Measurements from ENCODE around the gene KCNJ2.
A peak's percentile ranks its signal among the peaks of the same experiment; 100 is the strongest.

Gene KCNJ2

DNA sequence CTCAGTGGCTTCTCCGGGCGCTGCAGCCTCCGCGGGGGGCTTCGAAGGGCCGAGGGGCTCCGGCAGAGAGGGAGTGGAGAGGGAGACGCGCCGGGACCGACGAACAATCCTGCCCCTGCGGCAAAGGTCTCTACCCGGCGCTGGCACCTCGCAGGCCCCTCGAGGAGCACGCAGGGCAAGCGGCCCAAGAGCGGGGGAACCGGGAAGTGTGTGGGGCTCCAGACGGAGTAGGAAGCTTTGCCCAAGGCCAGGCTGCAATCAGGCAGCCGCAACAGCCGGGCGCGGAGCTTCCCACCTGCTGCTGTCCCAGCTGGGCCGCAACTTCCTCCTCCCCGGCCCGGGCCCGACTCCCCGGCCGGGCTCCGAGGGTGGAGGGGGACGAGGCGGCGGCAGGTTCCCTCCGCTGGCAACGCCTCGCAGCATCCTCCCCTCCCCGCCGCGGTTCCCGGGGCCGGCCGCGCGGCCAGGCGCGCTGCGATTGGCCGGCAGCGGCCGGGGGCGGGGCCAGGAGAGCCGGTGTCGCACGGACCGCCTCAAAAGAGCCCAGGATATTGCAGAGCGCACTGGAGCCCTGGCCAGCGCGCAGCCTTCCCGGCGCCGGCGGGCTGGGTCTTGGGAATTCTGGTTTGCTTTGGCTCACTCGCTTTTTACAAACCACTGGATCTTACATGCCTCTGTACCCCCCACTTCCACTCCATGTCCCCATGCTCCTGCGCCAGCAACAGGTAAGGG, at the start of gene KCNJ2:
Gene KCNJ2, plus strand, starts transcription at position 556 of the 732 bp plus-strand sequence. CDS start 5,508 bp downstream, outside the sequence.
- peak; percentile 48 for DNase-seq (ENCODE audit: extremely low spot score, insufficient read length, low read depth)
- FAIRE-seq, result peak; percentile 66

DNA sequence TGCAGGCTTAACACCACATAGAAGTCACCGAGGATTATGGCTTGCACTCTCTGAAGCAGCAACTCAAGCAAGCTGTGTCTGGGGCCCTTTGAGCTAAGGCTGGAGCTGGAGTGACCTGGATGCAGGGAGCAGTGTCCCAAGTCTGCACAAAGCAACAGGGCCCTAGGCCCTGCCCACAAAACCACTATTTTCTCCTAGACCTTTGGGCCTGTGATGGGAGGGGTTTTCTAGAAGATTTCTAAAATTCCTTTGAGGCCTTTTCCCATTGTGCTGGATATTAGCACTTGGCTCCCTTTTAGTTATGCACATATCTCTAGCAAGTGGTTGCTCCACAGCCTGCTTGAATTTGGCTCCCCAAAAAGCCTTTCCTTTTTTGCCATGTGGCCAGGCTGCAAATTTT, 49.8 kb upstream of the KCNJ2 start:
- no peak for DNase-seq (ENCODE audit: extremely low spot score, insufficient read length, low read depth)
- no peak for FAIRE-seq

DNA sequence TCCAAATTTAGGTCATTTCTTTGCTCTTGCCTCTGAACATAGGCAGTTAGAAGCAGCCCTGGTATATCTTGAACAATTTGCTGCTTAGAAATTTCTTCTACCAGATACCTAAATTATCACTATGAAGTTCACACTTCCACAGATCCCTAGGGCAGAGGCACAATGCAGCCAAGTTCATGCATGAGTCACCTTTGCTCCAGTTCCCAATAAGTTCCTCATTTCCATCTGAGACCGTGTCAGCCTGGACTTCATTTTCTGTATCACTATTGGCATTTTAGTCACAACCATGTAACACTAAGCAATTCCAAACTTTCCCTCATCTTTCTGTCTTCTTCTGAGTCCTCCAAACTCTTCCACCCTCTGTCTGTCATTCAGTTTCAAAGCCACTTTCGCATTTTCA, 49.3 kb upstream of the KCNJ2 start:
- DNase-seq (ENCODE audit: extremely low spot score, insufficient read length, low read depth) (no peak), FAIRE-seq (no peak)

GRCh38 chr17:70120425-70120824, 48.9 kb upstream of the KCNJ2 start:
- no peak for DNase-seq (ENCODE audit: extremely low spot score, insufficient read length, low read depth)
- no peak for FAIRE-seq

GRCh38 chr17:70121126-70121525, 48.2 kb upstream of the KCNJ2 start:
- FAIRE-seq (no peak), DNase-seq (ENCODE audit: extremely low spot score, insufficient read length, low read depth) (no peak)

GRCh38 chr17:70123193-70123592, 46.1 kb upstream of the KCNJ2 start:
- DNase-seq (ENCODE audit: extremely low spot score, insufficient read length, low read depth) (no peak), FAIRE-seq (no peak)

DNA sequence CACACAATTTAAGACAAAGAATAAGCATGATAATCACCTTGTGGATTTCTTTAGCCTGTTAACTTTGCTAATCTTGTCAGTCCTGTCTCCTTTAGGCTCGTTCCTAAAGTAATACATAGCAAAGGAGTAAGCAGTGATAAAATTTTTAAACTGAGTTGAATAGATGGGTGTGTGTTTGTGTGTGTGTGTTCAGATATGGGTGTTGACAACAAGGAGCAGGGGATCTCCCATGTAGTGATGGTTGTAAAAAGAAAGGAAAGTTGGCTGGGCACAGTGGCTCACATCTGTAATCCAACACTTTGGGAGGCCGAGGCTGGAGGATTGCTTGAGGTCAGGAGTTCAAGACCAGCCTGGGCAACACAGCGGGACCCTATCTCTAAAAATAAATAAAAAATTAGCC, 44.6 kb upstream of the KCNJ2 start:
- DNase-seq (ENCODE audit: extremely low spot score, insufficient read length, low read depth), result no peak
- FAIRE-seq, result no peak

- DNase-seq (ENCODE audit: extremely low spot score, insufficient read length, low read depth), result no peak
- no peak for FAIRE-seq
Observed at GRCh38 chr17:70127221-70127873, 42.0 kb upstream of the KCNJ2 start.

- DNase-seq (ENCODE audit: extremely low spot score, insufficient read length, low read depth) (no peak), FAIRE-seq (no peak)
Observed at GRCh38 chr17:70128727-70129238, 40.5 kb upstream of the KCNJ2 start.

DNA sequence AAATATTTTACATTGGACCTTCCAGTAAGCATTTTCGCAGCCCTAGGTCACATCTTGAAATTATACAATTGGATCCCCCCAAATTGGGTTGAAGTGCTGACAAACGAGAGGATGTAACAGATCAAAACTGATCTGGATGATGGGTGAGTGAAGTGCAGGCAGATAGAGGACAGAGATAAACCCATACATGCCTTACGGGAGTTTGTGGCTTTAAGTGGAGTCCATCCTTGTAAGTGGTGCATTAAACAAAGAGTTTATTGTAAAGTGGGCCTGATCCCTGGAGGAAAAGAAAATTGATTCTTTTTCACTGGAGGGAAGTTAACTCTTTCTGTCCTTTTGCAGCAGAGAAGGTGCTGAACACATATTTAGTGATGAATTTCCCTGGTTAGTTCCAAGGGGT, 39.0 kb upstream of the KCNJ2 start:
- no peak for DNase-seq (ENCODE audit: extremely low spot score, insufficient read length, low read depth)
- FAIRE-seq, result no peak

GRCh38 chr17:70132505-70132904, 36.8 kb upstream of the KCNJ2 start:
- FAIRE-seq (no peak), DNase-seq (ENCODE audit: extremely low spot score, insufficient read length, low read depth) (no peak)

DNA sequence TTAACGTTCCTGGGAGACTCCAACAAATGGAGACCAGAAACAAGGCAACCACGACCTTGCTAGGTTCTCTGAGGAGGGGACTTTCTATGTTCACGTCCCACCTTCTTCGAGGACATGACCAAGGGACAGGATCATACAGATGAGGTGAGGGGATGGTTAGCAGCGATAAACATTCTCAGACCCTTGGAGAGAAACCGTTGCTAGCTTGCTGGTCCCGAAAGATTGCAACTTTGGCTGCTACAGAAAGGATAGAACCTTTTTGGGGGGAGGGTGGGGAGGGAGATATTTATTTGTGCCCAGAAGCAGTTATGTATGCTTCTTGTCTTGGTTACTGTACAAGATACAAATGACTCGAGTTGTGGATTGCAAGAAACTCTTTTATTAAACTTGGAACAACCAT, 35.3 kb upstream of the KCNJ2 start:
- FAIRE-seq (no peak), DNase-seq (ENCODE audit: extremely low spot score, insufficient read length, low read depth) (no peak)

- DNase-seq (ENCODE audit: extremely low spot score, insufficient read length, low read depth) (no peak), FAIRE-seq (no peak)
Observed at GRCh38 chr17:70134777-70135176, 34.6 kb upstream of the KCNJ2 start.

- FAIRE-seq (no peak), DNase-seq (ENCODE audit: extremely low spot score, insufficient read length, low read depth) (no peak)
Observed at GRCh38 chr17:70136131-70136530, 33.2 kb upstream of the KCNJ2 start.

DNA sequence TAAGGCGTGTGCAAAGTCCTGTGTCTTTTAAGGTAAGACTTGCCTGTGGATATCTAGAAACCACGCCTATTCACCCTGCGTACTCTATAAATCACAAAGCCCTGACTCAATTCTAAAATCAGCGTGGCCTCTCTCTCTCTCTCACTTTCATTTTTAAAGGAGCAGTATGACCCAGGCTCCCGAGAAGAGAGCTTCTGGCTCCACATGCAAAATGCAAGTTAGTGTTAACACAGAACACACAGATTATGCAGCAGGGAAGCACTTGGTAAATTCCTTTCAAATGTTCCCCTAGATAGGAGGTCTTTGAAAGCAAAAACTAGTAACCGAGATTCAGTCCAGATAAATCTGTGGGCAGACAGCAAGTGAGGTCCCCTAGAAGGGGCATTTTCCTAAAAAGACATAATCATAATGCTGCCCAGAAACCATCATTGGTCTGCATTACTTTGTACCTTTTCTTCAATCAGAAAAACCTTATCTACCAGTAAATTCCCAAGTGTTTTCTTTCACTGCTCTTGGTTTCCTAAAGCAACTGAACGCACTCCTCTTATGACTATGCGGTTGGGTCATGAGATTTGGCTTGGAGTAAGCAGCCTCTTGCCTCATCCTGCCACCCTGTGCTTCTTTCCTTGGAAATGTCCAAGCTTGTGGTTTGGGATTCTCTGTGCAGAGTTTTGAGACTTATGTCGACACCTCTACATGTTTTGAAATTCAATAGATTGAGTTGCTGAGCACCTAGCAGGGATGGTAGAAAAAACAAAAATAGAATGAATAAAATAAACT, 31.7 kb upstream of the KCNJ2 start:
- peak; percentile 87 for FAIRE-seq

GRCh38 chr17:70138291-70138865, 31.0 kb upstream of the KCNJ2 start:
- FAIRE-seq, result no peak
- DNase-seq (ENCODE audit: extremely low spot score, insufficient read length, low read depth), result no peak

More for the DNA sequence above, 31.7 kb upstream of the KCNJ2 start:
- DNase-seq (ENCODE audit: extremely low spot score, insufficient read length, low read depth), result peak; percentile 25

DNA sequence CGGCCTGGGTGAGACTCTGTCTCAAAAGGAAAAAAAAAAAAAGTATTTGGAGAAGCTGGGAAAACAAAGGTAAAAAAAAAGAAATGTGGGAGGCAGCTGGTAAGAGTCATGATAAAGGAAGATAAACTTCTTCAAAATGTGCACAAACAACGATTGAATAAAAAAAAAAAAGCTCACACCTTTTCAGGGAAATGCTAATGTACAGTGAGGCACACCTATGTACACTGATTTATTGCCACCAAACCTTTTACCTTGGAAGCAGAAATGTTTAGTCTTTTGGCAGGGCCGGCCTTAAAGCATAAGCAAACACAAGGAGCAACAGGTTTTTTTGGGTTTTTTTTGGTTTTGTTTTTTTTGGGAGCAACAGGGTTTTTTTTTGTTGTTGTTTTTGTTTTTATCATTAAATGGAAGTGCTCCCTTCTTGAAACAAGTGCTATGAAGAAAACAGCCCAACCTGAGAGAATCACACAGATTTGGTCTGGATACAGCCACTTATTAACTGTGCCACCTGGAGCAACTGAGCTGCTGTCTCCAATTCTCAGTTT, 29.8 kb upstream of the KCNJ2 start:
- DNase-seq (ENCODE audit: extremely low spot score, insufficient read length, low read depth) (no peak), FAIRE-seq (no peak)

- DNase-seq (ENCODE audit: extremely low spot score, insufficient read length, low read depth), result no peak
- peak; percentile 54 for FAIRE-seq
Observed at GRCh38 chr17:70144260-70144846, 25.0 kb upstream of the KCNJ2 start.

DNA sequence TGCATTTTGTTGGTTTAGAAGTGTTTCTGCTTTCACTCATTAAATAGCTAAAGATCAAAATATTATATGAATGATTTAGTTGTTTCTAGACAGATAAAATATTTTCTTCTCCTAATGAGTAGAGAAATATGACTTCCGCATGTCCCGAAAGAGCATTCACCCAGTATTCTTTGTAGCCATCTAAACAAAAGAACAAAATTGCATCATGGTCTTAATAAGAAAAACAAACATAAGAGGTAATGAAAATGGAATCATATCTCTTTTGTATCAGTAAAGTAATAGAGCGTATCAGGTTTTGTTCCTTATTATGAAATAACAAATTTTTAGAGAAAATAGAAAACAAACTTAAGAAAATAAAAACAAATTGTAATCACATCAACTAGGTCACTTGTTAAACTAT, 16.1 kb upstream of the KCNJ2 start:
- DNase-seq (ENCODE audit: extremely low spot score, insufficient read length, low read depth) (no peak), FAIRE-seq (no peak)

DNA sequence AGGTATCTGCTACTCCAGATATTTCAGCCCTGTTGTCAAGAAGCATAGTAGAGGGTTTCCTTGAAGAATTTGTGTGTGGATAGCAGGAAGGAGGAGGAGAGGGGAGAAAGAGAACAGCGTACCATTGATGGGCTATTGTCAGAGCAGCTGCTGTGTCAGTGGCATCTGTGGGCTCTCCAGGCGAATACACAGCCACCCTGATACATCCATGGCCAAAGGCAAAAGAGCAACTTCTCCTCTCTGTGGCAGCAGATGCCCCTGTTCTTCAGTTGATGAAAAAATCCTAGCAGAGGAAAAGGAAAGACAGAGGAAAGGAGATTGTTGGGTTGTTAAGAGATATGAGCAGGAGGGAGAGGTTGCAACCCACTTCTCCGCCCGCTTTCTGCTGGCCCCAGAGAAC, 12.2 kb upstream of the KCNJ2 start:
- DNase-seq (ENCODE audit: extremely low spot score, insufficient read length, low read depth), result no peak
- no peak for FAIRE-seq
